Activated naive CD8-positive, alpha-beta T cell treated with anti-CD3 and anti-CD28 coated beads, Interleukin-2, amount 10 ng/mL, durations not matched to agents 7 days and 5 days (primary cell): ENCODE measurements around the gene MEI1. TPM values are rescaled to one million over a fixed set of nuclear protein-coding genes. Genes with fewer than 3 reads are reported as not detected.

Source experiments
- ATAC-seq: fragments of 150-1000 bp; cut with Tn5 transposase; one replicate; pipeline ENCODE4 v1.10.0; 2021; ENCODE audit warnings: low read depth, moderate library complexity
- POLR2A ChIA-PET: fragments of 350-600 bp; sonication (Branson Sonifier 250); formaldehyde crosslinking; loops from one replicate; lab custom pipeline; 2021; ENCODE audit warnings: antibody characterized with exemption; lab: Charles Lee
- DNase-seq: peaks from one replicate; pipeline ENCODE4 v3.0.0; 2021
- H3K27ac Mint-ChIP-seq: one replicate; pipeline ENCODE4 v1.8.0; 2022; ENCODE audit warnings: mild to moderate bottlenecking, mixed read lengths
- H3K27me3 Mint-ChIP-seq: one replicate; pipeline ENCODE4 v1.8.0; 2022; ENCODE audit warnings: mild to moderate bottlenecking, moderate library complexity, mixed read lengths
- H3K36me3 Mint-ChIP-seq: one replicate; pipeline ENCODE4 v1.8.0; 2021; ENCODE audit warnings: mild to moderate bottlenecking, mixed read lengths
- H3K4me1 Mint-ChIP-seq: one replicate; pipeline ENCODE4 v1.8.0; 2021; ENCODE audit warnings: mixed read lengths
- H3K4me3 Mint-ChIP-seq: one replicate; pipeline ENCODE4 v1.8.0; 2022; ENCODE audit warnings: mild to moderate bottlenecking, moderate library complexity, mixed read lengths
- H3K9me3 Mint-ChIP-seq: one replicate; pipeline ENCODE4 v1.8.0; 2021; ENCODE audit warnings: mixed read lengths
- total RNA-seq, 2 experiments: library from RNA; stranded (reverse); gene quantifications; one replicate each; pipeline ENCODE4 v1.2.3, GENCODE V29; 2021

MEI1 gene
- total RNA-seq, 2 experiments from 2014 or later = 52.1 to 52.5 TPM

- Mint-ChIP-seq H3K4me3 (no peak overlapping the region), H3K9me3 (no peaks in the 10 kb centered on the region), H3K36me3 (no peaks in the 10 kb centered on the region), H3K4me1 (peaks cover 1% of the 10 kb centered on the region), H3K27ac (no peak overlapping the region), H3K27me3 (no peaks in the 10 kb centered on the region)
- ATAC-seq = no peak
- POLR2A ChIA-PET = no interaction called here
- peak; percentile 48 for DNase-seq
Observed at GRCh38 chr22:41762980-41763779, 63.9 kb downstream of the MEI1 start.

- Mint-ChIP-seq H3K36me3 (no peaks in the 10 kb centered on the region), H3K27ac (no peak overlapping the region), H3K4me3 (no peak overlapping the region), H3K9me3 (no peaks in the 10 kb centered on the region), H3K27me3 (peaks cover 2% of the 10 kb centered on the region), H3K4me1 (peaks cover 1% of the 10 kb centered on the region)
- ATAC-seq (no peak), DNase-seq (no peak)
- POLR2A ChIA-PET = no interaction called here
Observed at GRCh38 chr22:41766476-41766875, 67.2 kb downstream of the MEI1 start.

GRCh38 chr22:41768430-41768829 lies 69.1 kb downstream of the MEI1 start:
- Mint-ChIP-seq H3K36me3 (no peaks in the 10 kb centered on the region), H3K9me3 (no peaks in the 10 kb centered on the region), H3K27ac (no peak overlapping the region), H3K27me3 (peaks cover 2% of the 10 kb centered on the region), H3K4me3 (no peak overlapping the region), H3K4me1 (no peaks in the 10 kb centered on the region)
- ATAC-seq = no peak
- no peak for DNase-seq
- POLR2A ChIA-PET = interaction anchor here (2.4 kb wide), 1 partner anchor 13 kb away, joined by 9 read pairs; no protein-coding TSS in a partner anchor

GRCh38 chr22:41770715-41771468 lies 71.6 kb downstream of the MEI1 start:
- DNase-seq (no peak), ATAC-seq (no peak)
- H3K9me3 Mint-ChIP-seq = no peaks in the 10 kb centered on the region
- POLR2A ChIA-PET = interaction anchor here (0.9 kb wide), 1 partner anchor 10 kb away, joined by 5 read pairs; no protein-coding TSS in a partner anchor
- H3K4me3 Mint-ChIP-seq = no peak overlapping the region
- no peaks in the 10 kb centered on the region for H3K4me1 Mint-ChIP-seq
- H3K27me3 Mint-ChIP-seq = peaks cover 2% of the 10 kb centered on the region
- H3K27ac Mint-ChIP-seq = no peak overlapping the region
- H3K36me3 Mint-ChIP-seq = no peaks in the 10 kb centered on the region

- DNase-seq (no peak), ATAC-seq (no peak)
- POLR2A ChIA-PET = interaction anchor here (0.6 kb wide), 1 partner anchor 15 kb away, joined by 3 read pairs; no protein-coding TSS in a partner anchor
- Mint-ChIP-seq H3K27me3 (peaks cover 2% of the 10 kb centered on the region), H3K36me3 (no peaks in the 10 kb centered on the region), H3K9me3 (no peaks in the 10 kb centered on the region), H3K4me3 (no peak overlapping the region), H3K27ac (no peak overlapping the region), H3K4me1 (no peaks in the 10 kb centered on the region)
Observed at GRCh38 chr22:41772198-41772597, 72.9 kb downstream of the MEI1 start.

GRCh38 chr22:41772645-41773044 lies 73.3 kb downstream of the MEI1 start:
- H3K4me1 Mint-ChIP-seq = peaks cover under 1% of the 10 kb centered on the region
- POLR2A ChIA-PET = interaction anchor here (0.6 kb wide), 1 partner anchor 15 kb away, joined by 3 read pairs; no protein-coding TSS in a partner anchor
- H3K27me3 Mint-ChIP-seq = peaks cover 2% of the 10 kb centered on the region
- H3K4me3 Mint-ChIP-seq = no peak overlapping the region
- no peaks in the 10 kb centered on the region for H3K9me3 Mint-ChIP-seq
- H3K36me3 Mint-ChIP-seq = no peaks in the 10 kb centered on the region
- no peak overlapping the region for H3K27ac Mint-ChIP-seq
- no peak for ATAC-seq
- no peak for DNase-seq

GRCh38 chr22:41775338-41775737 lies 76.0 kb downstream of the MEI1 start:
- Mint-ChIP-seq H3K27ac (no peak overlapping the region), H3K4me1 (peaks cover 11% of the 10 kb centered on the region), H3K4me3 (no peak overlapping the region), H3K36me3 (no peaks in the 10 kb centered on the region), H3K27me3 (no peaks in the 10 kb centered on the region), H3K9me3 (no peaks in the 10 kb centered on the region)
- POLR2A ChIA-PET = interaction anchor here (0.7 to 1.0 kb wide), 2 partner anchors 25 to 87 kb away, joined by 3 to 4 read pairs; partner anchors contain the start of gene CCDC134
- DNase-seq = no peak
- no peak for ATAC-seq

- H3K36me3 Mint-ChIP-seq = no peaks in the 10 kb centered on the region
- H3K4me3 Mint-ChIP-seq = no peak overlapping the region
- H3K4me1 Mint-ChIP-seq = peaks cover 16% of the 10 kb centered on the region
- DNase-seq = no peak
- no peak for ATAC-seq
- no peaks in the 10 kb centered on the region for H3K9me3 Mint-ChIP-seq
- H3K27me3 Mint-ChIP-seq = no peaks in the 10 kb centered on the region
- no peak overlapping the region for H3K27ac Mint-ChIP-seq
- POLR2A ChIA-PET = interaction anchor here (1.9 kb wide), 1 partner anchor 57 kb away, joined by 8 read pairs; the partner anchor contains the start of gene SREBF2
Observed at GRCh38 chr22:41775976-41776375, 76.7 kb downstream of the MEI1 start.

- Mint-ChIP-seq H3K36me3 (no peaks in the 10 kb centered on the region), H3K27ac (no peak overlapping the region), H3K4me3 (no peak overlapping the region), H3K9me3 (no peaks in the 10 kb centered on the region), H3K27me3 (no peaks in the 10 kb centered on the region), H3K4me1 (peaks cover 20% of the 10 kb centered on the region)
- POLR2A ChIA-PET = interaction anchor here (0.6 to 1.9 kb wide), 2 partner anchors 56 to 150 kb away, joined by 3 to 8 read pairs; partner anchors contain the start of genes SREBF2 and TNFRSF13C
- ATAC-seq (no peak), DNase-seq (no peak)
Observed at GRCh38 chr22:41776381-41776780, 77.1 kb downstream of the MEI1 start.

- POLR2A ChIA-PET = interaction anchor here (0.7 to 7.5 kb wide), 4 partner anchors 13 to 55 kb away, joined by 3 to 250 read pairs (median 7); partner anchors contain the start of genes CCDC134 and SREBF2
- Mint-ChIP-seq H3K9me3 (no peaks in the 10 kb centered on the region), H3K27ac (peak overlapping the region; percentile 70), H3K4me3 (no peak overlapping the region), H3K4me1 (peaks cover 32% of the 10 kb centered on the region), H3K27me3 (no peaks in the 10 kb centered on the region), H3K36me3 (peaks cover 2% of the 10 kb centered on the region)
- DNase-seq = no peak
- no peak for ATAC-seq
Observed at GRCh38 chr22:41777749-41778425, 78.6 kb downstream of the MEI1 start.

- ATAC-seq = no peak
- peak overlapping the region; percentile 96 for H3K27ac Mint-ChIP-seq
- H3K4me3 Mint-ChIP-seq = peak overlapping the region; percentile 82
- H3K9me3 Mint-ChIP-seq = no peaks in the 10 kb centered on the region
- H3K27me3 Mint-ChIP-seq = no peaks in the 10 kb centered on the region
- no peak for DNase-seq
- H3K36me3 Mint-ChIP-seq = peaks cover 8% of the 10 kb centered on the region
- peaks cover 39% of the 10 kb centered on the region for H3K4me1 Mint-ChIP-seq
- POLR2A ChIA-PET = interaction anchor here (0.5 to 7.5 kb wide), 12 partner anchors 12 to 869 kb away, joined by 3 to 250 read pairs (median 8); partner anchors contain the start of genes CCDC134, CENPM, CYB5R3 and PHF5A
Observed at GRCh38 chr22:41779929-41780505, 80.7 kb downstream of the MEI1 start.

GRCh38 chr22:41780746-41781505 lies 81.6 kb downstream of the MEI1 start:
- peaks cover 39% of the 10 kb centered on the region for H3K4me1 Mint-ChIP-seq
- H3K4me3 Mint-ChIP-seq = peak overlapping the region; percentile 82
- peak overlapping the region; percentile 96 for H3K27ac Mint-ChIP-seq
- H3K36me3 Mint-ChIP-seq = peaks cover 8% of the 10 kb centered on the region
- H3K27me3 Mint-ChIP-seq = no peaks in the 10 kb centered on the region
- H3K9me3 Mint-ChIP-seq = no peaks in the 10 kb centered on the region
- ATAC-seq (peak; percentile 99), DNase-seq (peak; percentile 76)
- POLR2A ChIA-PET = interaction anchor here (0.6 to 7.5 kb wide), 28 partner anchors 10 to 833 kb away, joined by 3 to 250 read pairs (median 5); partner anchors contain the start of genes CCDC134, CENPM, MEI1 and PHF5A
